GM18505 (cell line): ENCODE measurements around the gene BPIFB1.

Source experiments
- ATAC-seq: cut with Tn5 transposase; IDR thresholded peaks from one replicate; pipeline ENCODE4 v1.9.1; 2021; ENCODE audit not compliant: unreplicated experiment
- POLR2A ChIP-seq: IDR thresholded peaks from 4 replicates; pipeline ENCODE4 v1.6.1; 2011; ENCODE audit warnings: borderline replicate concordance; ENCODE audit not compliant: insufficient read depth, insufficient read length; ENCODE audit errors: extremely low read depth

BPIFB1 gene

GRCh38 chr20:33352258-33353012 is 69.4 kb downstream of the BPIFB1 start:
- no peak for ATAC-seq
- no peak for TF ChIP-seq POLR2A

GRCh38 chr20:33353013-33353402 is 70.0 kb downstream of the BPIFB1 start:
- no peak for TF ChIP-seq POLR2A
- ATAC-seq = no peak
